Heart left ventricle (tissue), 13 donors: ENCODE results near the gene TXNDC11.

Experiments
- CTCF ChIP-seq, 12 donors: fragments of 200-600 bp; sonication (generic) in 4 of 12; IDR thresholded peaks; one replicate each; pipeline versions ENCODE4 v1.5.0 to v1.8.0; 2018 to 2022; ENCODE audit warnings: antibody characterized with exemption in 12 of 12, mild to moderate bottlenecking in 5 of 12
- POLR2A ChIP-seq, 2 donors: fragments of 450-650 bp; IDR thresholded peaks; one replicate each; pipeline ENCODE4 v1.6.1; 2017; ENCODE audit warnings: antibody characterized with exemption in 2 of 2, mild to moderate bottlenecking in 2 of 2, moderate library complexity in 2 of 2
- donor health status: ischemic (EF 13 %, LVEDD 7.1; RV severe dilation, severe dysfunction).
- donor health status: DM: no; HTN: yes; CAD: no.
- donor health status: DM: no; HTN: no; CAD: no.
- donor health status: ischemic (EF 25% LVEDD 6.9; RV normal size, moderate dysfunction).
- donor health status: ischemic (EF 25% LVEDD 5.7; RV mildly dilated, moderate dysfunction).
- donor health status: ischemic (EF 35%, LVEDD 5.7; RV mildly dilated, moderate dysfunction).
- donor health status: nonischemic (EF 11% LVEDD 7.7; RV severe dilation, severe dysfunction).
- donor health status: DM: yes; HTN: yes; CAD: no.
- donor health status: PGD.
- donor health status: ischemic (EF 29% LVEDD 5.4; RV normal size, mild dysfunction).
- donor health status: nonischemic (EF 23%, LVEDD 6.1; RV moderate dilation, normal function).

GRCh38 chr16:11634312-11634711 lies 108.3 kb downstream of the TXNDC11 start:
- TF ChIP-seq POLR2A (IDR thresholded peaks at IDR 0.05) (no peak), CTCF (IDR thresholded peaks at IDR 0.05) (no peak)
